ENCODE data around the gene OPRL1.

OPRL1 gene

DNA sequence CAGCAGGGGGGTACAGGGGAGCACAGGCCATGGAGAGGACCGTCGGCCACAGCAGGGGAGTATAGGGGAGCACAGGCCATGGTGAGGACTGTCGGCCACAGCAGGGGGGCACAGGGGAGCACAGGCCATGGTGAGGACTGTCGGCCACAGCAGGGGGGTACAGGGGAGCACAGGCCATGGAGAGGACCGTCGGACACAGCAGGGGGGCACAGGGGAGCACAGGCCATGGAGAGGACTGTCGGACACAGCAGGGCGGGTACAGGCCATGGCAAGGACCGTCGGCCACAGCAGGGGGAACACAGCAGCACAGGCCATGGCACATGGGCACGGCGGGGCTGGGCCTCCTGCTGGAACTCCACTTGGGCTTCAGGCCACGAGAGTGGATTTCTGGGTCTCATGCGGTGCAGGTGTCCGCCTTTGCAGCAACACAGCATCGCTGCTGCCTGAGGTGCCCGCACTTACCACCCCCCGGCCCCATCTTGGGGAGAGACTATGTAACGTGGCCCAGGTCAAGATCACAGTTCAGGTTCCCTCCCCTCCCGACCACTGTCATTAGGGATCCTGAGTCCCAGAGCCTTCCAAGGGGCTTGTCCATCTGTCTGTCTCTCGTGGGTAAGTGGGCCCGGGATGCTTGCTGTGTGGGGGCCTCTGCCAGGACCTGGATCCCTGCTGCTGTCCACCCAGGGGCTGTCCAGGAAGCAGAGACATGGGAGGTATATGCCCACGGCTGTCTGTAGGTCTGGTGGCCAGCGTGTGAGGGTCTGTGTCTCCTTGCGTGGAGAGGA lies 25.0 kb downstream of the OPRL1 start:
- no peak for DNase-seq (ENCODE audit: low read depth)

DNA sequence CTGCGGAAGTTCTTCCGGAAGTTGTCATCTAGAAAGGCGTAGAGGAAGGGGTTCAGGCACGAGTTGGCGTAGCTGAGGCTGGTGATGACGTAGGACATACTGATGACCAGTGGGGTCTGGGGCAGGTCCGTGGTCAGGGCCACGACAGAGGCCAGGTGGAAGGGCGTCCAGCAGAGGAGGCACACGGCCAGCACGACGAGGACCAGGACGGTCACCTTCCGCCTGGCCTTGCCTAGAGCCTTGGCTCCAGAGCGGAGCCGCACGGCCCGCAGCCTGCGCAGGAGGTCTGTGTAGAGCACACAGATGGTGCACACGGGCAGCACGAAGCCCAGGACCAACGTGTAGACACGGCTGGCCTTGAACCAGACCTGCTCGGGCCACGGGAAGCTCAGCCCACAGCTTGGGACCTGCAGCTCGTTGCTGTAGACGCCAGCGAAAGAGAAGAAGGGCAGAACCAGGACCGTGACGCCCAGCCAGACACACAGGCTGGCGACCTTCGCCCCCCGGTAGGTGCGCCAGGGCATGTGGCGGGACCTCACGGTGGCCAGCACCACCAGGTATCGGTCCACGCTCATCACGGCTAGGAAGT lies 26.1 kb downstream of the OPRL1 start:
- DNase-seq (ENCODE audit: low read depth) = no peak

DNA sequence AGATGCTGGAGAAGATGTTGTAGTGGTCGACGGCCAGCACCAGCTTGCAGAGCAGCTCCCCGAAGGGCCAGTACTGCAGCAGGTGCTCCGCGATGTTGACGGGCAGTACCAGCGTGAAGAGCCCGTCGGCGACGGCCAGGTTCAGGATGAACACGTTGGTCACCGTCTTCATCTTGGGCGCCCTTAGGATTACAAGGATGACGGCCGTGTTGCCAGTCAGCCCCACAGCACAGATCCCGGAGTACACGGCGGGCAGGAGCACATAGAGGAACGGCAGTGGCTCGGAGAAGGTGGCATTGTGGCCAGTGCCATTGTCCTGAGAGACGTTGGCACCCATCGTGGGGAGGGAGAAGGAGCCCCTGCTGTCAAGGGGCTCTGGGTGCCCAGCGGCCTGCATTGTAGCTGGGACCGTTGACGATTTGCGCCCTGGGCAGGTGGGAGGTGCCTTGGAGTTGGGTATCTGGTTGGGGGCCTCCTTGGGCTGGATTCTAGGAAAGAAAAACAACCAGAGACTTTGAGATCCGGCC lies 26.6 kb downstream of the OPRL1 start:
- DNase-seq (ENCODE audit: low read depth) = no peak

DNA sequence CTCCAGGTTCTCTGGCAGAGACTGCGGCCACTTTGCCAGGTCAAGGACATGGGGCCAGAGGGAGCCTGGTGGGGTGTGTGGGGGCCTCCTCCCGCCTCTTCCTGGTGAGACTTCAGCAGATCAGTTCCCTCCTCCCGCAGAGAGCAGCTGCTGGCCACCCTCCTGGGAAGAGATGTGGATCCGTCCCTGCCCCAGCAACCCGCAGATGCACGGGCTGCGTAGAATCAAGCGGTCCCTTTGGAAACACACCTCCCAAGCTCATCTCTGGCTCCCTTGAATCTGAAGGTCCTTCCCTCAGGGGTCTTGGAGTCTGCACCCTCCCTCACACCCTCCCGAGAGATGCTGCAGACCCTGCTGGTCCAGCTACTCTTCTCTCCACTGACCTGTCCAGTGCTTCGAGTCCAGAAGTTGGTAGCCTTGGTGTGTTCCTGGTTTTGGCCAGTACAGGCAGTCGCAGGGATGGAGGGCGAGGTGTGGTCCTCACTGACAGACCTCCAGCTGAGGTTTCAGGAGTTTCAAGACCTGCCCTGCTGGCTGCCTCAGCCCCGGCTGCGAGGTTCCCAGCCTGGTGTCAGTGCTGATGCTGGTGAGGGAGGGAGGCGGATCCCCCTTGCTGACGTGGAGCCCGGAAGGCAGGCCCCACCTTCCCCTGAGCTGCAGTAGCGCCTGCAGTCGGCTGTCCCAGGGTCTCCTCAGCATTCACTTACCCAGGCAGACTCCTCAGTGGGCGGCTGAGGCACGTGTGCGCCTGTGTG lies 27.3 kb downstream of the OPRL1 start, which contains the start of gene NPBWR2:
TSS of gene NPBWR2 (minus strand) at position 585 of the 755 bp plus-strand sequence. CDS start 734 bp downstream, outside the sequence.
- DNase-seq (ENCODE audit: low read depth) = no peak

DNA sequence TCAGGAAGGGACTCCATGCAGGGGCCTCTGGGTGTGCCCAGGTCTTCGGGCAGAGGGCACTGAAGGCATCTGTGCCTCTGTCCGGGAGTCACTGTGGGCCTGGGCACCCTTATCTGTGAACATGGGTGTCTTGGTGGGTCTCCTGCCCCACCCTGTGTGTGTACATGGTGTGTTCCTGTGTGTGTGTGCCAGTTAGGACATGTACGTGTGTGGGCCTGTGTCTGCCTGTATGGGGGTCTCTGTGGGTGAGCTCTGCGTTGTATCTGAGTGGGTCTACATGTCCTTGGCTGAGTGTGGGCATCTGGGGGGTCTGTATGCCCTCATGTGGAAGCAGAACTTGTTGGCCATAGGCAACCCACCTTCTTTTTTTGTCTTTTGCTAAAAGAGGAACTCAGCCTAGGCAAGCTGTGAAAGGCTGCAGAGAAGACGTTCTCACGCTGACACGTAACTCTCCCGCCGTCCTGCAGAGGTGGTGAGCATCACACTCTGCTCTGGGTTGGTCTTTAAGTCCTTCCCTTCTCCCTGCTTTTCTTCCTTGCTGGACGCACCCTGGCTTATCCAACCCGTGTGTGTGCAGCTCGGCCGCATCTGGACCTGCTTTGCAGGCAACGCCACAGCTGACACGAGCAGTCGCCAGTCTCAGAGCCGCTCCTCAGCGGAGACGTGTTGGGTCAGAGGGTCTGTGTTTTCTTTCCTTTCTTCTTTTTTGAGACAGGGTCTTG lies 28.0 kb downstream of the OPRL1 start:
- no peak for DNase-seq (ENCODE audit: low read depth)

DNA sequence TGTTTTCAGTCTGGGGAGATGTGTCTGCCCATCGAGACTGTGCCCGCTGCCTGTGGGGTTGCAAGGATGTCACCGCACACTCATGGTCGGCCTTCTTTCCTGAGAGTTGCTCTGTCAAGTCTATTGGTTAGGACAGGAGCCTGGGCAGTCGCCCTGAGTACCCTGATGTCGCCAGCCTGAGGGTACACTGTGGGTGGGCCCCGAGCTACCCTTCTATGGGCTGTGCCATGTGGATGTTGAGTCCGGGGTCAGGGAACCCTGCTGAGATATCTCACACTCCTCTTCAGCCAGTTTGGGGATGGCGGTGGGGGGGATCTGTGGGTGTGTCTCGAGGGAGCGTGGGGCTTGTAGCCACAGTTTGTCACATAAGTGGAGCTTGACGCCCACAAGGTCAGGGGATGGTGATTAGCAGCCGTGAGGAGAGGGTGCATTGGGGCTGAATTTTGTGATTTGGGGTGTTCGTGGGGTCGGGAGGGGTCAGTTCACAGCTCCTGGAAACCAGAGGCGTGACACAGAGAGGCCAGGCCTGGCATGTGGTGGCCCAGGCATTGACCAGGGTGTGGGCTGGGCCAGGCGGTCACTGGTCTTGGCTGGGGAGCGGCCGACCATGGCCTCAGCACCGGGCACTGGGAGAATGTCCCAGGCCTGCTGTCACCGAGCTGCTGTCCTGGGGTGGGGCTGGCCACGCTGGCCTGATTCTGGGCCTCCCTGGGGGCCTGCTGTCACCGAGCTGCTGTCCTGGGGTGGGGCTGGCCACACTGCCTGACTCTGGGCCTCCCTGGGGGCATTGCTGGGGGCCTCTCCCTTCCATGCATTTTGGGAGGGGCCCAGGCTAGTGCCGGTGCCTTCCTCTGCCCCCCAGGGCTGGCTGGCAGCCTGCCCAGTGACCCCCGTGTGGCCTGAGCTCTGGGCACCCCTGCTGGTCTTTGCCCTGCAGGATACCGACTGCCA lies 29.1 kb downstream of the OPRL1 start:
- no peak for DNase-seq (ENCODE audit: low read depth)

DNA sequence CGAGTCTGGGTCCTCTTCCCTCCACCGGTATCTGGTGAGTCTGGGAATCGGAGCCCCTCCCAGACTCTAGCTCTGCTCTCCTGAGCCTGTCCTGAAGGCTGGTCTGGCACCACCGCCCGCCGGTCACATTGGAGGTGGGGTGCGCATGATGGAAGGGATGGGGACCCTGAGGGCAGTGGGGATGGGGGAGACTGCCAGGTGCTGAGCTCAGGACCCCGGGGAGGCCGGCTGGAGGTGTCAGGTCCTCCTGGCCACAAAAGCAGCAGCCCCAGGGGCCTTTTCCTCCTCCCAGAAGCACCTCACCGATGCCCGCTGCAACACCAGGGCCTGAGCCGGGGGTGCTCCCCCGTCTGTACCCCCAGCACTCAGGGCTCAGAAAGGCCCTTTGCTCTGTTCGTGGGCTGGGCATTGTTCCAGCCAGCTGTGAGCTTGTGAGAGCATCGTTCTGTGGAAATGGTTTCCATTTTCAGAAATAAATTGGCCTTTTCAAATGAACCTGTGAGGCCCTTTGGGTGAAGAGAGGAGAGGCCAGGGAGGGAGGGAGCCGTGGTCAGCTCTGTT lies 30.0 kb downstream of the OPRL1 start:
- DNase-seq (ENCODE audit: low read depth) = no peak

GRCh38 chr20:64110411-64111068 lies 30.7 kb downstream of the OPRL1 start:
- no peak for DNase-seq (ENCODE audit: low read depth)

- DNase-seq (ENCODE audit: low read depth) = no peak
These were observed 32.2 kb downstream of the OPRL1 start for GRCh38 chr20:64111841-64112641.

DNA sequence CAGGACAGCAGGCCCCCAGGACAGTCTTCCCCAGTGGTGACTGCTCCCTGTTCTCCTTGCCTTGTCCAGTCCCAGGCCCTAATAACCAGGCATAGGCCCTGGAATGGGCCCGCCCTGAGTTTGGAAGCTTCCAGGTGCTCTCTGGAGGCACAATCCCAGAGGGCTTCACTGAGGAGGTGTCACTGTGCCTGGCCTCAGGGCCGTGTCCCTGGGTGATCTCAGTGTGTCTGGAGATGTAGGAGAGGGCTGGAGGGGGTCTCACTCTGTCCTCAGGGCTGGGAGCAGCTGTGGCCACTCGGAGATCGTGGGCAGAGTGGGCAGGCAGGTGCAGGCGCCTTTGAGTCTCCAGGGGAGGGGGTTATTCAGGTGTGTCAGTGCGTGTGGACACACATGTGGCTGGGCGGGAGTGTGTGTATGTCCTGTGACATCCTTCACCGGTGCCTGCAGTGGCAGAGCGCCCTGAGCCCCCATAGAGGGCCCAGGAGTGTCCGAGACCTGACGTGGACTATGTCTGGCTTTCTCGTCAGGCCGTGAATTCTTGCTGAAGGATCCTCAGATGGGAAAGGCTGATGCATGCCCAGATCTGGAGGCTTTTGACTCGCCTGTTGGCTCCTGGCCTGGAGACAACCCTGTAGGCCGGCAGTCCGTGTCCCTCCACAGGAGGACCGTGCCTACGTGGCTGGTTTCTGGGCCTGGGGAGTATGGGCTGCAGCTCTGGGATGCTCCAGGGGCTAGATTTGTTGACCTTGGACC lies 33.0 kb downstream of the OPRL1 start:
- no peak for DNase-seq (ENCODE audit: low read depth)

- DNase-seq (ENCODE audit: low read depth) = no peak
These were observed 33.5 kb downstream of the OPRL1 start for GRCh38 chr20:64113444-64113775.

DNA sequence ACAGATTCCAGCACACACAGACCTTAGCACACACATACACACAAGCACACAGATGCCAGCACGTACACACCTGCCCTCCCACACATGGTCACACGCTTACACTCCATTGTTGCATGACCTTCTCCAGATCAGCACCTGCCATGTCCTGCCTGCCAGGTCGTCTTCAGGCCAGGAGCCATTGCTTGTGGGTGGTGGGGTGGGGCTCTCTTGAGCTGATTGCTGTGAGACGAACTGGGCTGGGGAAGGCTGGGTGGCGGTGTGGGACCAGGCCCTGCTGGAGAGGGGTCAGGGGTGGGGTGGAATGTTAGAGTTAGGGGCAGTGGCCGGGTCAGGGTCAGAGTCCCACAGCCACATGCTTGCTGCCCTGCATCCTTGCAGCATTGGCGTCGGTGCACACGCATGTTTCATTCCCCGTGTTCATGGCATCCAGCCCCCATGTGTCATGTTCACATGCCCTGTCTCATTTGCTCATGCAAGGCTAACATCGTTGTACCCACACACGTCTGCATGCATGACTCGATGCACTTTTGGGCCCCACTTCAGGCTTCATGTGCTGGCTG lies 34.0 kb downstream of the OPRL1 start:
- no peak for DNase-seq (ENCODE audit: low read depth)

DNA sequence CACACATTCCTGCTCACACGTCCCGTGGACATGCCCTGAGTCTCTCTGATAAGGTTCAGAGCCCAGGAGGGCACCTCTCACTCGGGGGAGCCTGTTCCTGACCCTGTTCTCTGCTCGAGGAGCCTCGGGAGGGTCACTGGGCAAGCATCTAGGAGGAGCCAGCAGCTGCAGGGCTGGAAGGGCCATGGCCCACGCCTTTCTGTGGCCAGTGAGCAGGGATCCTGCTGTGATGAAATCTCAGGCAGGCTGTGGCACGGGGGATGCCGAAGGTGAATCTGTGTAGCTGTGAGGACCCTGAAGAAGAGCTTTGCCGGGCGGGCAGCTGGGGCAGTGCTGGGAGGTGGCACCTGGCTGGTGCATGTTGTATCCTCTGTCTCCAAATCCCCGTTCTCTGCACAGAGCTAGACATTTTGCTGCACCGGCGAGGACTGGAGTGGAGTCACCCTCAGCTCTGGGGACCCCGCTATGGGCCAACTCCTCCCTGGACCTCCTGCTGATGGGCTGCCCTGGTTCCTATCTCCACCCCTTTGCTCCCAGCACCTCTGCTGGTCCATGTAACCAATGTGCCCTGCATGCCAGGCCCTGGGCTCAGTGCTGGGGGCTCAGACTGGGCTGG lies 34.6 kb downstream of the OPRL1 start:
- DNase-seq (ENCODE audit: low read depth) = no peak

- no peak for DNase-seq (ENCODE audit: low read depth)
These were observed 35.5 kb downstream of the OPRL1 start for GRCh38 chr20:64115171-64115911.

DNA sequence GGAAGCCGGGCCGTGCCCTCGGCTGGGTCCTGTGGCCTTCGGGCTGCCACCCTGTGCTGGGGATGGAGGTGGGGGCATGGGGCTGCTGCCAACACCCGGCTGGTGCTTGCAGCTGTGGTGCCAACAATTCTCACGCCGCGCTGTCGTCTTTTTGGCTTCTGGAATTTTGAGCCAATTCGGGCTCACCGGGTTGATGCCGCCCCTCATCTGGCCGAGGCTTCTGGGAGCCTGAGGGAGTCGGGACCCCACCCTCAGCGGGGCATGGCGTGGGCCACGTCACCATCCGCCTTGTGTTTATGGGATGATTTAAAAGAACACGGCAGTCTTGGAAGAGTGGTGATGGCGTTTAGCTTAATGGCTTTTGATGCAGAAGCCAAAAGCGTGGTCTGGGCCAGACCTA lies 36.1 kb downstream of the OPRL1 start:
- DNase-seq (ENCODE audit: low read depth) = no peak

DNA sequence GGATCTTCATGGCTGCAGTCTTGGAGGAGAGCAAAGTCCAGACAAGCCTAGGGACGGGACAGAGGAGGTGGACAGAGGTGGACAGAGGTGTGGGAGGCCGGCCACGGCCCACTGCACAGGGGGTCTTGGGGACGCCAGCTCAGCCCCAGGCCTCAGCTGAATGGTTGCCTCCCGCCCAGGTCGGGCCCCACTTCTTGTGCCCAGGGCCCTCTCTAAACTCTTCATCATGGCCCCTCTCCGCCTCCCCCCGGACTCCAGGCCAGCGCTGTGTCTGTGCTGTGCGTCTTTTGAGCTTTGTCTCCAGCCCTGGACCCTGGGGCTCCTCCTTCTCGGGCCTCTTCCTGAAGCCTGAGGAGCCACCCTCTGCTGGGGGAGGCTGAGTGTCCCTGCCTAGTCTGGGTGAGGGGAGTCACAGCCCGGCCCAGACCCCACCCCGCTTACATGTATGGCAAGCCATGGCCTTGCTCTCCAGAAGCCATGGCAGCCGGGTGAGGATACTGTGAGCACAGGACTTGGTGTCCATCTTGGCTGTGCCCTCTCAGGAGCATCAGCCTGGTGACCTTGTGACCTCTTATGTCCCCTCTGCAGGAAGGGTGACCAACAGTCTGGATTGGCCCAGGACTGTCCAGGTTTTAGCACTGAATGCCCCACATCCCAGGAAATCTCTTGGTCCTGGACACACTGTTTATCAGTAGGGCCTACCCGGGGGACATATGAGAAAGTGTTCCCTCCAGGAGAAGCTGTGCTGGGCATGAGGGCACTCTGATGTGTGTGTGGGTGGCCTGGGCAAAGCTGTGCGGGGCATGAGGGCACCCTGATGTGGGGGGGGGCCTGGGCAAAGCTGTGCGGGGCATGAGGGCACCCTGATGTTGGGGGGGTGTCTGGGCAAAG lies 36.9 kb downstream of the OPRL1 start:
- DNase-seq (ENCODE audit: low read depth) = no peak

Measured in stimulated activated CD8-positive, alpha-beta memory T cell treated with anti-CD3 and anti-CD28 coated beads, Interleukin-4, amount 100 ng/mL, for 24 hours (primary cell).